SIG-M5 treated with dmso at 0.1 percent for 504 hours (cell line): ENCODE results near the gene FHDC1.

Experiments used
- DNase-seq: peaks from one replicate; lab custom pipeline; 2025; ENCODE audit not compliant: unreplicated experiment; lab: John Stamatoyannopoulos, UW

Gene FHDC1

DNA sequence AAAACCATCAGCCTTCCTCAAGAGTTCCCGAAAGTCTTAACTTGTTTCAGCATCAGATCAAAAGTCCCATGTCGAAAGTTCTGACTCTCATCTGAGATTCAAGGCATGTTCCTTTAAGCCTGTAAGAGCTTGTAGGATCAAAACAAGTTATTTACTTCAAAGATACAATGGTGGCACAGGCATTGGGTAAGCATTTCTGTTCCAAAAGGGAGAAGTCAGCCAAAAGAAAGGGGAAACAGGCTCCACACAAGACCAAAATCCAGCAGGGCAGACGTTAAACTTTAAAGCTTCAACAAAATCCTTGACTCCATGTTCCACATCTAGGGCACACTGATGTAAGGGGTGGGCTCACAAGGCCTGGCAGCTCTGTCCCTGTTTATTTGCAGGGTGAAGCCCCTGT, 91.7 kb downstream of the FHDC1 start:
- DNase-seq: peak; percentile 10

DNA sequence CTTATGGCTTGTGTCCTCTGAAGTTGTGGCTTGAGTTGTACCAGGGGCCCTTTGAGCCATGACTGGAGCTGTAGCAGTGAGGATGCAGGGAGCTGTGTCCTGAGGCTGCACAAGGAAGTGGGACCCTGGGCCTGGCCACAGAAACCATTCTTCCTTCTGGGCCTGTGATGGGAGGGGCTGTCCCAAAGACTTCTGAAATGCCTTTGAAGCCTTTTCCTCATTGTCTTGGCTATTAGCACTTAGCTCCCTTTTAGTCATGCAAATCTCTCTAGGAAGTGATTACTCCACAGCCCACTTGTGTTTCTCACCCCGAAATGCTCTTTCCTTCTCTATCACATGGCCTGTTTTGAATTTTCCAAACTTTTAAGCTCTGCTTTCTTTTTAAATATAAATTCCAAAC, 92.4 kb downstream of the FHDC1 start:
- DNase-seq: no peak
